ENCODE data around the gene DNAJA4. TPM values are rescaled to one million over a fixed set of nuclear protein-coding genes. Genes with fewer than 3 reads are reported as not detected.
"Not testable (repeated sequence)": the region's sequence is repeated elsewhere in the genome, so short reads cannot be mapped to it uniquely, and the experiment has no call there.

The DNAJA4 gene
- total RNA-seq, 1 donor from 2014 or later = 150 TPM

DNA sequence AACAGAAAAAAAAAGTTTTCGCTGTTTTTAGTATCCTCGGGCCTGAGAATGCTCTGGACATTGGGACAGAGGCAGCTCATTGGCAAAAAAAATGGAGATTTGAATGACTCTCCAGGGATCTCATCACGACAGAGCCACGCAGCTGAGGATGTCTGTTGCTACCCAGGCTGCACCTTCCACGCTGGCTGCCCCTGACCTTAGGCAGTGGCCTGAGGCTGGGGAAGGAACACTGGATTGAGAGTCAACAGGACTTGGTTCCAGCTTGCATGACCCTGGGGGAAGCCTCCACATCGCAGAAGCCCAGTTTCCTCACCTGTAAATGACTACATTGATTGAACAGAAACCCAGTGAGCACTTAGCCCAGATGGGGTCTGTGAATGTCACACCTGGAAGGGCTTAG is 21.3 kb upstream of the DNAJA4 start:
- intact Hi-C loops (cut with DNase I) = loop anchor here (5.0 kb wide), 2 partner anchors 46 to 286 kb away; no protein-coding TSS in a partner anchor
- no peak for DNase-seq (ENCODE audit: low spot score)

DNA sequence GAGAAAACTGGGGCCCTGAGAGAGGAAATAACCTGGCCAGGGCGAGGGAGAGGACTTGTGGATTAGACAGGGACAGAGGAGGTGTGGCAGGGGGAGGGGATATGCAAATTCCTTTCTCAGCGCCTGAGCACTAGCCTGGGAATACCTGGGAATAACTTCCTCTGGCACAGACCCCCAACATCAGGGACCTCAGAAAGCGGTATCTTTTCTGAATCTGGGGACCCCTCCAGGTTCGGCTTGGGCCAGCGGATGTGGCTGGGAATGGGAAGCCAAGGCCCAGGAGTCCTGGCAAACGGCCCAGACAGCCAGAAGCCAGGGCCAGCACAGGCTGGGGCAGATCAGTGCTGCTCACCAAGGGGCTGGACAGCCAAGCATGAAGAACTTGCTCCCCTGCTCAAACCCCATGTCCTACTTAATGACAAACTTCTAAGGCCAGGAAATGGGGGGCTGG is 20.8 kb upstream of the DNAJA4 start:
- intact Hi-C loops (cut with DNase I) = loop anchor here (5.0 kb wide), 2 partner anchors 46 to 286 kb away; no protein-coding TSS in a partner anchor
- no peak for DNase-seq (ENCODE audit: low spot score)

DNA sequence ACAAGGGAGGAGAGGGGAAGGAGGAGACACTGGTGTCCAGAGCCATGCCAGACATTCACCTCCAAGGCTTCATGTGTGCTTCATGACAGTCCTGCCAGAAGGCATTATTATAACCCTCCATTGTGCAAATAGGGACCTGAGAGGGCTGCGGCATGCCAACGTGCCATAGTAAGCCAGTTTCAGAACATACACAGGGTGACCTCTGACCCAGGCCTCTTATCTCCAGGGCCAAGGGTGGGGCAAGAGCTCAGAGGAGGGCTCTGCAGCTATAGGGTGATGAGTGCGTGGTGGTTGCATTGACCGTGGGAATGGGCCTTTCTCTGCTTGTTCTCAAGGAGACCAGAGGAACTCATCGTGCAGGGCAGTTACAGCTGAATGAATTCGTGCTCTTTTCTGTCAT is 20.3 kb upstream of the DNAJA4 start:
- intact Hi-C loops (cut with DNase I) = loop anchor here (5.0 kb wide), 2 partner anchors 47 to 287 kb away; no protein-coding TSS in a partner anchor
- no peak for DNase-seq (ENCODE audit: low spot score)

DNA sequence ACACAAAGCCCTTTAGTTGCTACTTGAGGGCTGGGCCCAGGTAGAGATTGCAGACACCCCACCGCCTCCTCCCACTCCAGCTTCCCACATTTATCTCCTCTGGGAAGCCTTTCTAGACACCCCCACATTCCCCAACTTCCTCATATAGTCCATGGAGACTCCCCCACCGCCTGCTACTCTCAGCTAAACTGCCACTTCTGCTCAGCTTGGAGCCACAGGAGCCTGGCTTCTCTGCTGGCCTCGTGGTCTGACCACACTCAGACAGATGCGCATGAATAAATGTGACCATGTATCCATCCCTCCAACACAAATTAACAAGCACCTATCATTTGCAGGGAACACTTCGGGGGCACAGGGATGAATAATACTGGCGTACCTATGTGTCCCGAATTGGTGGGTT is 19.5 kb upstream of the DNAJA4 start:
- intact Hi-C loops (cut with DNase I) = loop anchor here (5.0 kb wide), 2 partner anchors 48 to 288 kb away; no protein-coding TSS in a partner anchor
- no peak for DNase-seq (ENCODE audit: low spot score)

DNA sequence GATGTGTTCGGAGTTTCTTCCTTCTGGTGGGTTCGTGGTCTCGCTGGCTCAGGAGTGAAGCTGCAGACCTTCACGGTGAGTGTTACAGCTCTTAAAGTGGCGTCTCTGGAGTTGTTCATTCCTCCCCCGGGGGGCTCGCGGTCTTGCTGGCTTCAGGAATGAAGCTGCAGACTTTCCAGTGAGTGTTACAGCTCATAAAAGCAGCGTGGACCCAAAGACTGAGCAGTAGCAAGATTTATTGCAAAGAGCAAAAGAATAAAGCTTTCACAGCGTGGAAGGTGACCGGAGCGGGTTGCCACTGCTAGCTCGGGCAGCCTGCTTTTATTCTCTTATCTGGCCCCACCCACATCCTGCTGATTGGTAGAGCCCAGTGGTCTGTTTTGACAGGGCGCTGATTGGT is 19.0 kb upstream of the DNAJA4 start:
- intact Hi-C loops (cut with DNase I); DNase-seq (ENCODE audit: low spot score): not testable (repeated sequence)

DNA sequence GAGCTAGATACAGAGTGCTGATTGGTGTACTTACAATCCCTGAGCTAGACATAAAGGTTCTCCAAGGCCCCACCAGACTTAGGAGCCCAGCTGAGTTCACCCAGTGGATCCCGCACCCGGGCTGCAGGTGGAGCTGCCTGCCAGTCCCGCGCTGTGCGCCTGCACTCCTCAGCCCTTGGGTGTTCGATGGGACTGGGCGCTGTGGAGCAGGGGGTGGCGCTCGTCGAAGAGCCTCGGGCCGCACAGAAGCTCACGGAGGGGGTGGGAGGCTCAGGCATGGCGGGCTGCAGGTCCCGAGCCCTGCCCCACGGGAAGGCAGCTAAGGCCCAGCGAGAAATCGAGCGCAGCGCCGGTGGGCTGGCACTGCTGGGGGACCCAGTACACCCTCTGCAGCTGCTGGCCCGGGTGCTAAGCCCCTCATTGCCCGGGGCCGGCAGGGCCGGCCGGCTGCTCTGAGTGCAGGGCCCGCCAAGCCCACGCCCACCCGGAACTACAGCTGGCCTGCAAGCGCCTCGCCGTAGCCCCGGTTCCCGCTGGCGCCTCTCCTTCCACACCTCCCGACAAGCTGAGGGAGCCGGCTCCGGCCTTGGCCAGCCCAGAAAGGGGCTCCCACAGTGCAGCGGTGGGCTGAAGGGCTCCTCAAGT is 18.3 kb upstream of the DNAJA4 start:
- DNase-seq (ENCODE audit: low spot score); intact Hi-C loops (cut with DNase I): not testable (repeated sequence)

DNA sequence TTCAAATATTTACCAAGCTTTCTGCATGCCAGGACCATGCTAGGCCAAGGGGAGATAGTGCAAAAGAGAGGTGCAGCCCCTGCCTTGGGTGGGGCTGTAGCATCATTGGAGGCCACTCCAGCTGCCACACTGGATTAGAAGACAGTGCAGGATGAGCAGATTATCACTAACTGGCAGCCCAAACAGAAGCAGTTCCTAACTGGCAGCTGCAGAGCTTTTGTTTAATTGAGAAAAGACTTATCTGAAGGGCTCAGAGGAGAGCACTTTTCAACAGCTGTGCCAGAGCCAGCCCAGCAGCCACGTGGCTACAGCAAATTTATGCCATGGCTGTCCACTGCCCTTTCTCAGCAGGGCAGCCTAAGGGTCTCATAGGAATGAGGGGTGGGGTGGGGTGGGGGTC is 16.5 kb upstream of the DNAJA4 start:
- intact Hi-C loops (cut with DNase I) = no loop called here

DNA sequence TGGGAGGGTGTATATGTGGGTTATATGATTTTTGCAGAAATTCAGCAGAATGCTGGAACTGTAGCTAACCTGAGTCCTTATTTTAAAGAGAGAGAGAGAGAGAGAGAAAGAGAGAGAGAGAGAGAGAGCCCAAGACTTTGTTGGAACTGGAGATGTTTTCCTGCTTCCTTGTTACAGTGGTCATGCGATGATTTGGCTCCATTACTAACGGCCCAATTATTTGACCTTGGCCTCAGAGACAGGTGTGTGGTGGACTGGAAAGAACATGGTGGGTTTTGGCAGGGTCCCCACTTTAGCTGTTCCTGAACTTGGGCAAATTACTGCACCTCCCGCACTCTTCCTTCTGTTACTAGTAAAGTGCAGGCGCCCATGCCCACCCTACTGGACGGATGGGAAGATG is 15.2 kb upstream of the DNAJA4 start:
- intact Hi-C loops (cut with DNase I) = no loop called here
- no peak for DNase-seq (ENCODE audit: low spot score)

More for the DNA sequence above, 16.5 kb upstream of the DNAJA4 start:
- no peak for DNase-seq (ENCODE audit: low spot score)

DNA sequence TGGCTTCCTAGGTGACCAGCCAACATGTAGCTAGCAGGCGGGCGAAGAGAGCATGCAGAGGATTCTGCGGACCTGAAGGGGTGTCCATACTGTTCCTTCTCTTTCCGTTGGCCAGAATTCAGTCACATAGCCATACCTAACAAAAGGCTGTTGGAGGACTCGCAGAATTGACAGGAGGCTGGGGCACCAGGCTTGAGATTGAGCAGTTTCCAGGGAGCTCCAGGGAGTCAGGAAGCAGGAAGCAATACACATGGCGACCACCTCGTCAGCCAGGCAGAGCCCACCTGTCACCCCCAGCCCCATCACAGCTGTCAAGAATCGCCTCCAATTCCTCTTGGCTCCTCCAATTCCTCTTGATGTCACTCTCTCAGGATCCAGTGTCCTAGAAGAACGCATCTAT is 13.2 kb upstream of the DNAJA4 start:
- intact Hi-C loops (cut with DNase I) = no loop called here
- peak; percentile 71 for DNase-seq (ENCODE audit: low spot score)

DNA sequence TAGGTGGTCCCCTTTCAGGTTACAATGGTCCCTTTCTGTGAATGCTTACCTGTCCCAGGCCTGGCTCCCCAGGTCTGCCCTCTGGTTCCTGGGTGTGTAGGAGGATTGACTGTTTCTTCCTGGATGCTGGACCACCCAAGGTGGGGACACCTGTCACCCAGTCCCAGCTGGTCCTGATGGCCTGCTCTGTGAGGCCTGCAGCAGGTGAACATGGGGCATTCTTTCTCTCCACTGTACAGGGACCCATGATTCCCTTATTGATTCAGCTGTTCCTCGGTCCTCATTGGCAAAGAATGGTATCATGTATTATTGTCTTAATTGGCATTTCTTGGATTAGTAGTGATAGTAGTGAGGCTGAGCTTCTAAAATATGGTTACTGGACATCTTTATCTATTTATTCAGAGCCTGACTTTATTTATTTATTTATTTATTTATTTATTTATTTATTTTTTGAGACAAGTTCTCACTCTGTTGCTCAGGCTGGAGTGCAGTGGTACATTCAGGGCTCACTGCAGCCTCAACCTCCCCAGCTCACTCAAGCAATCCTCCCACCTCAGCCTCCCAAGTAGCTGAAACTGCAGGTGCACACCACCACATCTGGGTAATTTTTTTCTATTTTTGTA is 8.8 kb upstream of the DNAJA4 start:
- intact Hi-C loops (cut with DNase I) = no loop called here
- DNase-seq (ENCODE audit: low spot score) = no peak

DNA sequence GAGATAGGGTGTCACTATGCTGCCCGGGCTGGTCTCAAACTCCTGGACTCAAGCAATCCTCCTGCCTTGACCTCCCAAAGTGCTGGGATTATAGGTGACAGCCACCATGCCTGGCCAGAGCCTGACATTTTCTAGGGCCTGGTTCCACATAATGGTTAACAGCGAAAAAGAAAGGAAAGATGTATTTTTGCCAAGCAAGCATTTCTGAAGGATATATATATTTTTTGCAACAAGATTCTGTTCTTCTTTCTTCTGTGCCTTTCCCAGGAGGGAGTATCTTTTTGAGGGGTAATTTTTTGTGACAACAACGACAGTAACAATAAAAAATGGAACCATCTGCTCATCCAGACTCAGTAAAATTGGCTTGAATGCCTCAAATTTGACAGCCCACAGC is 8.3 kb upstream of the DNAJA4 start:
- DNase-seq (ENCODE audit: low spot score) = no peak
- intact Hi-C loops (cut with DNase I) = no loop called here

DNA sequence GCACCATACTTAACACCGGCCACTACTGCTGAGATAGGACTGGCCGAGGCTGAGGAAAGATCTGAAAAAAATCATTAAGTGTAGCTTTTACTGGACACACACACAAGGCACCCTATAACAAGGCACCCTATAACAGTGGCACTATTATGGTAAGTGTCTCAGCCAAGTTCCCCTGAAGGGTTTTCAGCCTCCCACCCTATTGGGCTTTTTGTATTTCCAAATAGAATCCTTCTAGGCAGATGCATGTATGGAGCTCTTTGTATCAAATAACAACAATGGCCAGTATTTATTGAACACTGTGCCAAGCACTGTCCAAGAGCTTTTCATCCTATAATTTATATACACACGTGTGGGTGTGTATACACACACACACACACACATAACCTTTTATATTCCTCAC is 6.7 kb upstream of the DNAJA4 start:
- intact Hi-C loops (cut with DNase I) = no loop called here
- DNase-seq (ENCODE audit: low spot score) = no peak

DNA sequence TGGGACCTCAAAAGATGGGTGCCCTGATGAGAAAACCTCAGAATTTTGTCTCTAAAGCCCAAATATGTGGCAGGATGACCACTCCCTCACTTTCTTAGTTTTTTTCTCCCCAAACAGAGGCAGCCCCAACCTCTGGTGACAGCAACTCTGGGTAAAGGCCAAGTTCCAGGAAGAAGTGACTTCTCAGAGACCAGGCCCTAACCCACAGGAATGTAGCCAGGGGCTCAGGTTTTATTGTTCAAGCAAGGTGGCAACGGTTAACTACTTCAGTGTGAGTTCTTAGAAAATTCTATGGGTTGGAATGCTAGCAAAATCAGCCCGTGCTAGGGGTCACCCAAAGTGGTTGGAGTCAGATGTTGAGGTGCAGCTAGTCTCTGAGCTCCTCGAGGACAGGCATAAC is 5.1 kb upstream of the DNAJA4 start:
- peak; percentile 31 for DNase-seq (ENCODE audit: low spot score)
- intact Hi-C loops (cut with DNase I) = no loop called here

DNA sequence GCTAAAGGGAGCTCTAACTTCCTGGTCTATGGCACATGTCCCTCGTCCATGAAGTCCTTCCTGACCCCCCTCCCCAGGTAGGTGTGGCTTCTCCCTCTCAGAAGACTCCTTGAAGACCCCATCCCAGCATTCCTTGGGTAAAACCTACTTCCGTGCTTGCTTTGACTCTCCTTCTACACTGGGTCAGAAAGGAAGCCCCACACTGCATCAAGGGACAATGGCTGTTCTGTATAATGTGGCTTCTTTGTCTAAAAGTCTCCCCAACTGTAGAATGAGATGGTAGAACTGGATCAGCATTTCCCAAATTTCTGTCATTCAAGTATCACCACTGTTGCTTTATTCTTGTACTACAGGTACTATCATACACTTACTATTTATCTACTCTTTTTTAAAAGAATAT is 3.9 kb upstream of the DNAJA4 start:
- intact Hi-C loops (cut with DNase I) = no loop called here
- peak; percentile 67 for DNase-seq (ENCODE audit: low spot score)

DNA sequence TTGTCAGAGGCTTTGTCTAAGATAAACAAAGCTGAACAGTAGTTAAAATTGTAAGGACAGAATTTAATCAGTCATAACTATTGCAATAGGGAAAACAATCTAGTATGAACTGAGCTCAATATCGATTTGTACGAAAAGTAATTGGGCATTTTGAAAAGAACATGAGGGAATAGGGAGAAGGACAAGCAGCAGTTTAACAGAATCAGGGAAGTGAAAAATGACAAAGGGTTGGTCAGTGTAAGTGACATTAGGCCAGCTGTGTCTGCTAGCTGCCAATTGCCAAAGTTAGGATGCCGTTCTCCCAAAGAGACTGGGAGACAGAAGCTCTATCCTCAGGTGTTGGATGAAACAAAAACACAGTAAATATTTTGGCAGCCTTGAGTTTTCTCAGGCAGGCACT is 3.3 kb upstream of the DNAJA4 start:
- no peak for DNase-seq (ENCODE audit: low spot score)
- intact Hi-C loops (cut with DNase I) = no loop called here

DNA sequence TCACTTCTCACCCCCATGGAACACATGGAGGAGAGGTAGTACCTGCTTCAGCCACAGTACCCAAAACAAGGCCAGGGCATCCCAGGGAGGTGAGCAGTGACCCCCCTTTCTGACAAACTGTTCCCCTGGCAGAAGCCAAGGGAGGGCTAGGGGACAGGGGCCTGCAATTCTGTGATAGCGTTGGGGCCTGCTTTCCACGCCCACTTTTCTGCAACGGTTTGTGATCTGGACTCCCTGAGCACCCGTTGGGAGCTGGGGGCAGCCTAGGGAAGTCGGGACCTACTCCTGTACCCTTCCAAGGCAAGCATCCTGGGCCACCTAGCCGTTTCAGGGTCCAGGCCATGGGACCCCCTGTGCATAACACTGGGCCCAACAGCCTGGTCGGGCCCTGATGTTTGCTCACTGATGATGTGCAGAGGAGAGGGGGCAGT is 996 bp upstream of the DNAJA4 start:
- intact Hi-C loops (cut with DNase I) = no loop called here

DNA sequence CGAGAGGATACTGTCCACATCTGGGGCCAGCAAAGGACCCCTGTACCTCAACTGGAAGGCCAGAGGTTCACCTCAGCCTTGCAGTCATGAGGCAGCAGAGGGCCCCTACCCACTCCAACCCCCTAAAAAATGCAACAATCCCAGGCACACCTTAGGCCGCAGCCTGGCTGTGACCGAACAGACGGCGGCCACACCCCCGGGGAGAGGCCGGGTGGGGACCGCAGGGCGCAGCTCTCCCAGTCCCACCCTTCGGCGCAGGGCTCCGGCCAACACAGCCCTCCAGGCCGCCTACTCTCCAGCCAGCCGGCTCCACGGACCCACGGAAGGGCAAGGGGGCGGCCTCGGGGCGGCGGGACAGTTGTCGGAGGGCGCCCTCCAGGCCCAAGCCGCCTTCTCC is 457 bp upstream of the DNAJA4 start:
- DNase-seq (ENCODE audit: low spot score) = no peak

More for the DNA sequence above, 996 bp upstream of the DNAJA4 start:
- peak; percentile 29 for DNase-seq (ENCODE audit: low spot score)

DNA sequence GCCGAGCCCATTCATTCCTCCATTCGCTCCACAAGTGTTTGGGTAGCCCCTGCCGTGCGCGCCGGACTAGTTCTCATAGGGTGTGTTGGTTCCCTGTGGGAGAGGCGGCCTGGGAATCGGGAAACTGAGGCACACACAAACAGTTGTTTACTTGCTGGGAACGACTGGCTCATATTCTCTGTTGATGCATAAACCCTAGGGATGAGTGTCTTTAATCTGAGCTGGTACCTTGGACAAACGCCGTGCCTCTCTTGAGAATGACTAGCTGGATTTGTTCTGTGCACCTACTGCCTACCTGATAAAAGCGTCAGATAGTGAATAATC is 737 bp downstream of the DNAJA4 start:
- intact Hi-C loops (cut with DNase I) = no loop called here
- DNase-seq (ENCODE audit: low spot score) = no peak

More for the DNA sequence above, 457 bp upstream of the DNAJA4 start:
- intact Hi-C loops (cut with DNase I) = no loop called here

DNA sequence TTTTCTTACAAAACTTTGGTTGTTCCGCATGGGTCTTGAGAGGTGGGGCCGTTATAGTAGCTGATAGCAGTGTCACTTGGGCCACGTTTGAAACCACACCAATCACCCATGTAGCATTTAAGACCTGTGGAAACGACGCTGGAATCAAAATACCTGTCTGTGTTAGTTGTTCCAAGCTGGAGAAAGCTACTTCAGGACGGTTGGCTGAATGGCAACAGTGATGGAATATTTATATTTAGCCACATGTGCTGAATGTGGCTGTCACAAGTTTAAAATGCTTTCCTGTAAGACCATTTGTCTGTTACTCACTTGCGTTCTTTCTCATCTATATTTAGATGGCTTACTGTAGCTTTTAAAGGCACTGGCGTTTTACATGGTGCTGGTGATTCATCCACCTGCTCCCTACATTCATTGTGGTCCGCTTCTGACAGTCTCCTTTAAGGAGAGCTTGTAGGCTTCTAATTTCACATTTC is 1.4 kb downstream of the DNAJA4 start:
- DNase-seq (ENCODE audit: low spot score) = peak; percentile 47
- intact Hi-C loops (cut with DNase I) = no loop called here

DNA sequence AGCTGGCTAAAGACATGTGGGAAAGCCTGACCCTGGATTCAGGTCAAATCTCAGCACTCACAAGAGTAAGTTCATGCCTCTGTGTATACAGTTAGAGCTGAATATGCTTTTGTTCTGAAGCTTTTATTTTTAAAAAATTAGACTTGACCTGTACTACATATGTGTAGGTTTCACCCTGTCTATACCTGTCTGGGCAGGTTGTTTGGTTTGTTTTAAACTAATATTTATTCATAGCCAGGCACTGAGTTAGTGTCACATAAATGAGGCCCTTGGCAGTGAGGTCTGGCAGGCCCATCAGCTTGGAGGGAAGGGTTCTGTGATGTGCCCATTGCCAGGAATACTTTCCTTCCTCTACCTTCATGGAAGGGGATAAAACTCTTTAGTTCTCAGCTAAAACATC is 1.9 kb downstream of the DNAJA4 start:
- intact Hi-C loops (cut with DNase I) = no loop called here
- DNase-seq (ENCODE audit: low spot score) = no peak

DNA sequence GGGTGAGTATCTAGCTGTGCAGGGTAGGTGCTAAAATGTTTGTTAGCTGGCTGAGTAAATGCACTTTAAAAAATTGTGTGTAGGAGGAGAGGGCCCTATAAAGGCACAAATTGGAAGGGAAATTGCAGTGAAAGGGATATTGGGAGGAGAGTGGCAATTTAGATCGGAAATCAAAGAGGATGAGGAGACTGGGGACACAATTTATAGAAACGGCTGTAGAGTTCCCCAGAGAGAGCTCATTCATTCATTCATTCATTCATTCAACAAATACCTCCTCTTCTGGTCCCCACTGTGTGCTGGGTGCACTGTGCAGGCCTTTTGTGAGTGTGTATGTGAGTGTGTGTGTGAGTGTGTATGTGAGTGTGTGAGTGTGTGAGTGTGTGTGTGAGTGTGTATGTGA is 2.4 kb downstream of the DNAJA4 start:
- peak; percentile 41 for DNase-seq (ENCODE audit: low spot score)
- intact Hi-C loops (cut with DNase I) = no loop called here

Data from cardiac septum (tissue), 1 donor.